GM18858 (cell line): ENCODE data around the gene ZSCAN10.
"Not testable (repeated sequence)": the region's sequence is repeated elsewhere in the genome, so short reads cannot be mapped to it uniquely, and the experiment has no call there.

Source experiments
- ATAC-seq: cut with Tn5 transposase; IDR thresholded peaks from one replicate; pipeline ENCODE4 v1.9.1; 2021; ENCODE audit not compliant: unreplicated experiment

Gene ZSCAN10

DNA sequence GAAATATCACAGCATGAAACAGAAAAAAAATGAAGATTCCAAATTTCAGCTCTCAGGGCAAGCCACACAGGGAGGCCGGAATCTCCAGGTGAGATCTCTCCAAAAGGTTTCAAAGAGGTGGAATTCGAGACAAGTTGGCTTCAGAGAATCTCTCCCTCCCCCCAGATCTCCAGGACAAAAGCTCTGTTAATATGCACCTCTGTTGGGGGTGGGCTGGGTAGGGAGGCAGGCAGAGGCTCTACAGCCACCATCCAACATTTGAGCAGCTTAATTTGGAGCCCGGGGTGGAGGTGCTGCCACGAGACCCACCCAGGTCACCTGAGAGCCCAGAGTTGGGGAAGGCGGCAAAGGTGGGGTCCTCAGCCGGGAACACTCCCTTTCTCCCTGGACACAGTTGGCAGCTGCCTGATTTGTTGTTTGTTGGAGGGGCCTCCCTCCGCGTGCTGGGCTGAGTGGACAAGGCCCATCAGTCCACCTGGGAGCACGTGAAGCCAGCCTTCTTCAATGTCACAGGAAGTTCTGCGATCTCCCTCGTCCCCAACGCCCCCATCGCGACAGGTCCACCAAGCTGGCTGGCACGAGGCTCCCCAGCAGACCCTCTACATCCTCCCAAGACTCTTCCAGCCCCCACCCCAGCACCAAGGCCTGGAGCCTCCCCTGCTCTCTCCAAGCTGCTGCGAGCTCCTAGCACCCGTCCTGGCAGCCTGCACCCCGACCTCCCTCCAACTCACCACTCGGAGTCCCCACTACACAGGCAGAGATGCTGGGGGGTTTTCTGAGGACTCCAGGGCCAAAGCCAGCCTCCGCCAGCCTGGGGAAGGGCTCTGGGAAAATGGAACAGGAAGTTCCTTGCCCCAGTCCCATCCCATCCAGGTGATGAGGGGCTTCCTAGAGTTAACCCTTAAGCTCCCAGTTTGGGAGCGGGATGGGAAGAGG lies at the start of gene ZSCAN10:
ZSCAN10 (minus strand) TSS at position 836 of the 936 bp plus-strand sequence. CDS start 6,357 bp downstream, outside the sequence.
- ATAC-seq = no peak

DNA sequence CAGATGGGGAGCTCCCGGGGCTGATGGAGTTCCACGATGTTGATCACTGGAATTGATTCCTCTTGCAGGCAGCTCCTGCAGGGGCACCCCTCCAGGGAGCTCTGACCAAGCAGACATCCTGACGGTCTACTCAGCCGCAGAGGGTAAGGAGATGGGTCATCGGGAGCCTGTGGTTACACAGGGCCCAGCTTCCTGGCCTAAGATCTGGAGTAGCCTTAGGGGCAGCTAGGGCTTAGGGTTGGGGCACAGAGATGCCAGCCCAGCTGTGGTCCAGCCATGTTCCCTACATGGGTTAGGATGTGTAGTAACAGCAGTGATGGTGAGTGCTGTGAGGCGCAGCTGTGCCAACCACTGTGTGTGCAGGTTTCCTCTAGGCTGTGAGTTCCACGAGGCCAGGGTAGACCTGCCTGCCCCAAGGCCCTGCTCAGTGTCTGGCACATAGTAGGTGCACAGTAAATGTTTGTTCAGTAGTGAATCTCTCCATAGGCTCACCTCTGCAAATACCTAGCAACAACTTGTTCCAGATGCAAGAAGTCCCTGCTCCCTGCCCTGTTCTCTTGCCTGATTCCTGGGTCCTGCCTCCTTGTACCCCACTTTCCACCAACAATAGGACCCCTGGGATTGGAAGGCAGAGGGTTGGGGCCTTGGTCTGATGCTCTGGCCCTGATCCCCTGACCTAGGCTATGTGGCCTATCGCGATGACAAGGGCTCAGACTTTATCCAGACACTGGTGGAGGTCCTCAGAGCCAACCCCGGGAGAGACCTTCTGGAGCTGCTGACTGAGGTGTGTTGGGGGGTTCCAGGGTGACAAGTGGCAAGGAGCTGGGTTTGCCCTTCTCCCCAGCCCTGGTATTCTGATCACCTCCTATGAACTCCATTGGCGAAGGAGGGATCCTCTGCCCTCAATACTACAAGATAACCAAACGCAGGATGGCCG lies 49.4 kb upstream of the ZSCAN10 start:
- no peak for ATAC-seq

DNA sequence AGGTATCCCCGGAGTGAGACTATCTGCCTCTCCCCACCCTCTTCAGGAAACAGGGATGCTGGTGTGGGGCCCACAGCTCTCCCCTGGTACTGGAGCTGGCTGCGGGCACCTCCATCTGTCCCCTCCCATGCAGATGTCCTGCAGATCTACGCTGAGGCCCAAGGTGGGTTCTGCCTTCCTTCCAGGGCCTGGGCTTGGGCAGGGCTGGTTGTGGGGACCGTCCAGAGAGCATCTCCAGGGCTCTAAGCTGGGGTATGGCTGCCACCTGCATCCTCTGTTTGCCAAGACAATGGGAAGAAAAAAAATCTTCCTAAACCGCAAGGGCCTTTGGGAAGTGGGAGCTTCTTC lies 48.6 kb upstream of the ZSCAN10 start:
- ATAC-seq = no peak

DNA sequence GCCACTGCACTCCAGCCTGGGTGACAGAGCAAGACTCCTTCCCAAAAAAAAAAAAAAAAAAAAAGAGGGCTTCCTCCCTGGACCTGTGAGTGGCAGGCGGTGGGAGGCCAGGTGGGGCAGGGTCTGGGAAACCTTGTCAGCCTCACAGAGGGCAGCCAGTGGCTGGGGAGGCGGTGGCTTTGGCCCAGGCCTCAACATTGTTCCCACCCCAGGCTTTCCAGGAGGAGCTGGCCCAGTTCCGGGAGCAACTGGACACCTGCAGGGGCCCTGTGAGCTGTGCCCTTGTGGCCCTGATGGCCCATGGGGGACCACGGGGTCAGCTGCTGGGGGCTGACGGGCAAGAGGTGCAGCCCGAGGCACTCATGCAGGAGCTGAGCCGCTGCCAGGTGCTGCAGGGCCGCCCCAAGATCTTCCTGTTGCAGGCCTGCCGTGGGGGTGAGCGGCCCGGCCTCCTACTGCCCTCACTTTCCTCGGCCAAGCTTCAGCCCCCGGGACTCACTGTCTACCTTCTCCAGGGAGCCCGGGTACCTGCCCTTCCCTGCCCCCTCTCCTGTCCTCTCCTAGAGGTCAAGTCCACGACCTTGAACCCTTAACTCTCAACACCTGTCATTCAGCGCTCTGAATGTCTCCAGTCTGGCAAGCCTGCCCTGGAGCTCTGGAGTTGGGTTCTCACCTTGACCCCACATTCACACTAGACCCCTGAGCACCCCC lies 48.1 kb upstream of the ZSCAN10 start:
- ATAC-seq = no peak

DNA sequence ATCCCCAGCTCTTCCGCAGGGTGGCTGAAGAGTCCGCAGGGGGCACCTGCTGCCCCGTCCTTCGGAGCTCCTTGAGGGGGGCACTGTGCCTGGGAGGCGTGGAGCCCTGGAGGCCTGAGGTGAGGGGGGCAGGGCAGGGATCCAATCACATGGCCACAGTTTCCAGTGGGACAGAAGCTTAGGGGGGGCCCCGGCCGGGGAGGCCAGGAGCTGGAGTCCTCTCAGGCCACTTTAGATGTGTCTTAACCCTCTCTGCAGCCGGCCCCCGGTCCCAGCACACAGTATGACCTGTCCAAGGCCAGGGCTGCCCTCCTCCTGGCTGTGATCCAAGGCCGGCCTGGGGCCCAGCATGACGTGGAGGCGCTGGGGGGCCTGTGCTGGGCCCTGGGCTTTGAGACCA lies 46.6 kb upstream of the ZSCAN10 start:
- no peak for ATAC-seq

DNA sequence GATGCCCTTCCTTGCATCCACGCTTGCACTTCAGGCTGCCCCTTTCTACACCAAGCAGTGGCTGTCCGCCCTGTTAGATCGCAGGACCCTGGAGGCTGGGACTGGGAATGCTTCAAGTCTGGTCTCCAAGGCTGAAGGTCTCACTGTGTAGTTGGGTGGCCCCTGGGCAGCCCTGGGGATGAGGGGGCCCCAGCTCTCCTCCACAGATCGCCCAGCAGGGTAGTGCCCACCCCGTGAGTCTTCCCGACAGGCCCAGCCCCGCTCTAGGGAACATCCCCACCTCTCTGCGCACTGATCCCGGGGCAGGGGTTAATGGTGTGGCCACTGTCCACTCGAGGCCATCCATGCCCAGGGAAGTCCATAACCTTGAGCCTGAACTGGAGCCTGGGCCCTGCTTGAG lies 46.1 kb upstream of the ZSCAN10 start:
- ATAC-seq = no peak

DNA sequence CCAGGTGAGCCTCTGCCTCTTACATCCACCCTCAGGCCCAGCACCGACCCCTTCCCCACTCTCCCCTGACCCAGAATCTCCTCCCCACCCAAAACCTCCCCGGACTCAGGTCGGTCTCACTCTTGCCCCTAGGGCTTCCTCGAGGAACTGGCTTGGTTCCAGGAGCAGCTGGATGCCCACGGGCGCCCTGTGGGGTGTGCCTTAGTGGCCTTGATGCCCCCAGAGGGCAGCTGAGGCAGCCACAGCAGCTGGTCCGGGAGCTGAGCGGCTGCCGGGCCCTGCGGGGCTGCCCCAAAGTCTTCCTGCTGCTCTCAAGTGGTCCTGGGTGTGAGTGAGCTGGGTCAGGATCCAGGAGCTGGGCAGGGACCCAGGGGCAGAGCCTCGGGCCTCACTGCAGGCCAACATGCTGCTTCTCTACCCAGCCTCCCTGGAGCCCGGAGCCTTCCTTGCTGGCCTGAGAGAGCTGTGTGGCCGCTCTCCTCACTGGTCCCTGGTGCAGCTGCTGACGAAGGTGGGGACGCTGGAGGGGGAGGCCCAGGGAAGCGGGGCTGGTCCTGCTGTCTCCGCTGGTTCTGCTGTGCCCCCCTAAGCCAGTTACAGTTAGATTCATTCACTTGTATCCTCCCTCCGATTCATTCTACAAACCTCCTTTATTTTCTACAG lies 45.4 kb upstream of the ZSCAN10 start:
- ATAC-seq = no peak

DNA sequence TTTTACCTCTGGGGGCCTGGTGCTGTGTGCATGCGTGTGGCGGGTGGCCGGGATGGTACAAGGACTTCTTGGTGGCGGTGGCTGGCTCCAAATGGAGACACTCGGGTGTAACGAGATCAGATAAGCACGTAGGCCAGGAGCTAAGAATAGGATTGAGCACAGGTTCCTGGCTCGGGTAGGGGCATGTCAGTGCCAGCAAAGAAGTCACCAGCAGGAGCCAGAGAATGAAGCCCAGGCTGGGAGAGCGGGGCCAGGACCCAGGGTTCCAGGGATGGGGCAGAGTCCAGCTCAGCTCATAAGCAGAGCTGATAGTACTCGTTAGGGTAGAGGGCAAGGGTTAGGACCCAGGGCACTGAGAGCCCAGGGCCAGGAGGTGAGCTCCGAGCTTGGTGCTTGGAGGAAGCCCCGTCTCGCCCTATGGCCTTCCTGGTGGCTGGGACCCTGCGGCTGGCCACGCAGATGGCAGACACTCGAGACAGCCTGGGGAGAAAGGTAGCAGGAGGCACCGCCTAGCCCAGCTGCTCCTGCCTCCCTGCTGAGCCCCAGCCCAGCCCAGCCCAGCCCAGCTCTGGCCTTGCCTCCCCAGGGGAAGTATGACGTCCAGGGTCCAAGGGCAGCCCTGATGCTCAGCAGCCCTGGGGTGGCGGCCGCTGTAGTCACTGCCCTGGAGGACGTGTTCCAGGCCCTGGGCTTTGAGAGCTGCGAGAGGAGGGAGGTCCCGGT lies 44.7 kb upstream of the ZSCAN10 start:
- no peak for ATAC-seq

DNA sequence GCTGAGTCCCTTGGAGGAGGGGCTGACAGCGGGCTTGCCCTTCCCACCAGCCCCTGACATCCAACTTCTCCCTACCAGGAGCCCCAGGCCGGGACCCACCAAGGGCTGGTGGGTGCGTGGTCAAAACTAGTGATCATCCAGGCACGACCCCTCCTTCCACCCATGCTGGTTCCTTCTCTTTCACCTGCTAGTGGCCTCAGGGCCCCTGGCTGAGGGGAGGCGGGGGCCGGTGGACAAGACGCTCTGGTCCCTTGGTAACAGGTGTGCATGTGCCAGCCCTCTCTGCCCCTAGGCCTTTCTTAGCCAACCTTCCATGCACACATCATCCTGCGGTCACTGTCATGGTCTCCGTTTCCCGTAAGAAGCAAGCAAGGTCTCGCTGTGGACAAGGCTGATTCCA lies 44.1 kb upstream of the ZSCAN10 start:
- no peak for ATAC-seq

DNA sequence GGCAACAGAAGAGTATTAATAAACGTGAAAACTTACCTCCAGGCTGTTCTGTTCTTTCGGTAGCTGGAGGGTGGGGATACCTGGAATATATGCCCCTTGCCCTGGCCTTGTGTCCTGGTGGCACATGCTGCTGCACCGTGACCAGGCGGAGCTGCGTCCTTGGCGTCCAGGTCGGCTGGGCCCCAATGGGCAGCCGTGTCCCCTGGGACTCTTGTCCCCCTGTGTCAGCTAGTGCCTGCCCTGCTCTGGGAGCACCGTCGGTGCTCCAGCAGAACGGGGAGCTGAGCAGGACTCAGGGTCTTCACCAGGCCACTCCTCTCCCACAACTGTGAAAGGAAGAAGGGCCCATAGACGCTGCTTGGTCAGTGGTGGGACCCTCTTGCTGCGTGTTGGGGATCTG lies 43.7 kb upstream of the ZSCAN10 start:
- ATAC-seq = no peak

DNA sequence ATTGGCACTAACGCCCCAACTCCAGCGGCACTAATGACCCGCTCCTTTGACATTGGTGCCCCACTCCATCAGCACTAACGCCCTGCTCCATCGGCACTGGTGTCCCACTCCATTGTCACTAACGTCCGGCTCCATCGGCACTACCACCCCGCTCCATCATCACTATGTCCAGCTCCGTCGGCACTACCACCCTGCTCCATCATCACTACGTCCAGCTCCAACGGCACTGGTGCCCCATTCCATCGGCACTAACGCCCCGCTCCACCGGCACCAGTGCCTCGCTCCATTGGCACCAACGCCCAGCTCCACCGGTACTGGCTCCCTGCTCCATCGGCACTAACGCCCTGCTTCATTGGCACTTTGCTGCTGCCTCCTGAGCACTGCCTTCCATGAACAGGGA lies 43.2 kb upstream of the ZSCAN10 start:
- no peak for ATAC-seq

DNA sequence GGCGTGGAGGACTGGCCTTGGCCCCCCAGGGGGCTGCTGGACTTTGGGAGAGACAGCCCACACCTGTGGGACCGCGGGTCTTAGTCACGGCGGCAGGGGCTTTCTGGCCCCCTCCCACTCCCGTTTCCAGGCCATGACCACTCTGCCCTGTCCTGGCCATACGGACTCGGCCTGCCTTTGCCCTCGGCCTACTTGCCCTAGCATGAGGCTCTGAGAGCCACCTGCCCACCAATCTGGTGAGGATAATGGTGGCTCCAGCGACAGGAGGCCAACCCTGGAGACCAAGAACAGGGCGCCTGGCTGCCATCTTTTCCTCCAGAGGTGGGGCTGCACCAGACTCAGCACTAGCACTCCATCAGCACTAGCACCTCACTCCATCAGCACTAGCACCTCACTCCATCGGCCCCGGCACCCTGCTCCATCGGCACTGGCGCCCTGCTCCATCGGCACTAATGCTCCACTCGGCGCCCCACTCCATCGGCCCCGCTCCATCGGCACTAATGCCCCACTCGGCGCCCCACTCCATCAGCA lies 42.8 kb upstream of the ZSCAN10 start:
- no peak for ATAC-seq

DNA sequence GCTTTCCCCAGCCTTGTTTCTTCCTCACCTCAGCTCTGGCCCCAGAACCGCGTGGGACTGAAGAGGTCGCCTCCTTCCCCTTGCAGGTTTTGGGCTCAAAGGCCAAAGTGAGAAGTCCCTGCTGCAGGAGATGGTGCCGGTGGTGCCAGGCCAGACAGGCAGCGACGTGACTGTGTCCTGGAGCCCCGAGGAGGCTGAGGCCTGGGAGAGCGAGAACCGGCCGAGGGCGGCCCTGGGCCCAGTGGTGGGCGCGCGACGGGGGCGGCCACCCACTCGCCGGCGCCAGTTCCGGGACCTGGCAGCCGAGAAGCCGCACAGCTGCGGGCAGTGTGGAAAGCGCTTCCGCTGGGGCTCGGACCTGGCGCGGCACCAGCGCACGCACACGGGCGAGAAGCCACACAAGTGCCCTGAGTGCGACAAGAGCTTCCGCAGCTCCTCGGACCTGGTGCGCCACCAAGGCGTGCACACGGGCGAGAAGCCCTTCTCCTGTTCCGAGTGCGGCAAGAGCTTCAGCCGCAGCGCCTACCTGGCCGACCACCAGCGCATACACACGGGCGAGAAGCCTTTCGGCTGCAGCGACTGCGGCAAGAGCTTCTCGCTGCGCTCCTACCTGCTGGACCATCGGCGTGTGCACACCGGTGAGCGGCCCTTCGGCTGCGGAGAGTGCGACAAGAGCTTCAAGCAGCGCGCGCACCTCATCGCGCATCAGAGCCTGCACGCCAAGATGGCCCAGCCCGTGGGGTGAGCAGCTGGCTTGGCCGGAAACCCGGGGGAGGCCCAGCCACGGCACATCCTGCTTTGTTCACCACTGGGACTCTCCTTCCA lies 41.7 kb upstream of the ZSCAN10 start:
- no peak for ATAC-seq

DNA sequence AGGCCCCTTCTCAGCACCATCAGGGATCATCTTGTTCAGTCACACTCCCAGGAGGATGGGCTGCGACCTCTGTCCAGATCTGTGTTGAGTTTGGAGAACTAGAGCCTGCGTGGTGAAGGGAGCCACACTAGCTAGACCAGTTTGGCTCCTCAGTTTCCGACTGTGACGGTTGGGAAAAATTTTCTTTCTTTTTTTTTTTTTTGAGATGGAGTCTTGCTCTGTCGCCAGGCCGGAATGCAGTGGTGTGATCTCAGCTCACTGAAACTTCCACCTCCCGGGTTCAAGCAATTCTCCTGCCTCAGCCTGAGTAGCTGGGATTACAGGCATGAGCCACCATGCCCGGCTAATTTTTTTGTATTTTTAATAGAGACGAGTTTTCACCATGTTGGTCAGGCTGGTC lies 40.5 kb upstream of the ZSCAN10 start:
- ATAC-seq = not testable (repeated sequence)

DNA sequence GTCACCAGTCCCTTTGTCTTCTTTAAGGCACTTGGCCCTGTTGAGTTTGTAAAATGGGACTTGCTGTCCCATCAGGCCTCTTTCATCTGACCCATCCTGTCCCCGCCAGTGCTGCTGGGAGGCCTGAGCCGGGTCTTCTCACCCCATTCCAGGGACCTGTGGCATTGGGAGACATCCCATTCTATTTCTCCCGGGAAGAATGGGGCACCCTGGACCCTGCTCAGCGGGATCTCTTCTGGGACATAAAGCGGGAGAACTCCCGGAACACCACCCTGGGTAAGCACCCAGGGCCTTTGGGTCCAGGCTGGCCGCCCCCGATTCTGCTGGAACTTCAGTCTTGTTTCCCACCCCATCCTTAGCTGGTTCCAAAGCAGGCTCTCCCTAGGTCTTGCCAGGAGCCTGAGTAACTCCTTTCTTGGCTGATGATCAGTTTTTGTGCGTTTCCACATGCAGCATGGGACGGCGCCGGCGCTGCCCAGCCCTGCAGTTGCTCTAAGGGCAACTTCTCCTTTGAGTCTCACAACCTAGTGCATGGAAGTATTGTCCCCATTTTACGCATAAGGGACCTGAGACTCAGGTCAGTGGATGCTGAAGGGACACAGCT lies 39.8 kb upstream of the ZSCAN10 start:
- ATAC-seq = no peak

DNA sequence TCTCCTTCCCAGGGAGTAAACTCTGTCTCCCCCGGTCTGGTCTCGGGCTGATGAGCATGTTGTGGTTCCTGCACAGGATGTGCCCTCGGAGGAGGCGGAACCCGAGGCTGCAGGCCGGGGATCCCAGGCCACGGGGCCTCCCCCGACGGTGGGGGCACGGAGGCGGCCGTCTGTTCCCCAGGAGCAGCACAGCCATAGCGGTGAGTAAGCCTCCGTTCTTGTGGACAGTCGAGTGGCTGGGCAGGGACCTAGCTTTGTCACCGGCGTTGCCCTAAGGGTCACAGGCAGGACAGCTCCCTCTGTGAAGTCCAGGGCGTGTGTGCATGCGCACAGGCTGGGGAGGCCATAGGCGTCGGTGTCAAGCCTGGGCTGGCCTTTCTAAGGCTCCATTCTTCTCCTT lies 39.2 kb upstream of the ZSCAN10 start:
- no peak for ATAC-seq

DNA sequence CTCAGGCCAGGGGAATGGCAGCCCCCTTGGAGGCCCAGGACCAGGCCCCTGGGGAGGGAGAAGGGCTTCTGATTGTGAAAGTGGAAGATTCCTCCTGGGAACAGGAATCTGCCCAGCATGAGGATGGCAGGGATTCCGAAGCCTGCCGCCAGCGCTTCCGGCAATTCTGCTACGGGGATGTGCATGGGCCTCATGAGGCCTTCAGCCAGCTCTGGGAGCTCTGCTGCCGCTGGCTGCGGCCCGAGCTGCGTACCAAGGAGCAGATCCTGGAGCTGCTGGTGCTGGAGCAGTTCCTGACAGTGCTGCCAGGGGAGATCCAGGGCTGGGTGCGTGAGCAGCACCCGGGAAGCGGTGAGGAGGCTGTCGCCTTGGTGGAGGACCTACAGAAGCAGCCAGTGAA lies 38.2 kb upstream of the ZSCAN10 start:
- ATAC-seq = no peak

DNA sequence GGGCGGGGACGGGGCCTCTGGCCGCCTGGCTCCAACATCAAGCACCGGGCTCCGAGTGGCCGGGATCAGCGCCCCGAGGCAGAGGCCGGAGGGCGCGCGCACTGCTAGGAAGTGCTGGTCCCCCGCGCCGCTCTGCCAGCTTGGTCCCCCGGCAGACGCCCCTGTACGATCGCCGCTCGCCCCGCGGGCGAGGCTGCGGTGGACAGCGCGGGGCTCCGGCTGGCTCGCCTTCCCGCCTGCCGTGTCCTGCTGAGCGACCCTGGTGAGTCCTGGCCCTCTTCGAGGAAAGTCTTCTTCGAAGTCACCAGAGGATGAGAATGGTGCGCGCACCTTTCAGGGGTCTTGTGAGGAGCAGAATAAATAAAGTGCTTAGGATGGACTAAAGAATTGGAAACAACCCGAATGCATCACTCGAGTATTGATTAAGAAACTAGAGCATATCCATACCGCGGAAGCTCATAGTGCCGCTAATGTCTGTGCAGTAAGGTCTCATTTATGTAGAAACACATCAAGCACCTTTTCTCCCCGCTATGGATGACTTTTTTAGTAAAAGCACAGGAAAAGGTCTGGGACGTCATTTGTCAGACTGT lies 36.1 kb upstream of the ZSCAN10 start:
- no peak for ATAC-seq
